NCI-H774 (cell line): Measurements from ENCODE around the gene MALRD1.

ENCODE experiments used
- DNase-seq: peaks from one replicate; lab custom pipeline; 2025; lab: John Stamatoyannopoulos, UW

Gene MALRD1

GRCh38 chr10:19373988-19374387 lies 325.4 kb downstream of the MALRD1 start:
- no peak for DNase-seq

DNA sequence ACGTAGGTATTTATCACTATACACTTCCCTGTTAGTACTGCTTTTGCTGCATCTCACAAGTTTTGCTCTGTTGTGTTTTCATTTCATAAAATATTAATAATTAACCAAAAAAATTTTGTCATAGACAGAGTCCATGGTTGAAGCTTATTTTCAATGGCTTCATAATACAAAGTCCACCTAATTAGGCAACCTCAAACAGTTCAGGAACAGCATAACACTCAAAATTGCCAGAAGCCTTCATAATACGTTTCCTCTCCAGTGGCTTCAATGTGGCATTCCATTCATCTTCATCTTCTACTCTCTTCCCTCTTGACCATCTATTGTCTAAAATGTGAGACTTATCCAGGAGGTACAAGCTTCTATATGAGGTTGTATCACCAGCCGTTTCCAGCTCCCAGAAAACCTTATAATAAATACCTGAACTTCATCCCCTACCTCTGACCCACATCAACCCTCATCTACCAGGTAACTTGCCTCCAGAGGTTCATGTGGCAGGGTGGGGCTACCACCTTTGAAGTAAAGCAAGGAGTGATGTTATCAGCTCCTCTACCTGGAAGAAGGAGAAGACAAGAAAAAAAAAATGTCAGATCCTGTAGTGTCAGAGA lies 337.3 kb downstream of the MALRD1 start:
- DNase-seq: no peak

DNA sequence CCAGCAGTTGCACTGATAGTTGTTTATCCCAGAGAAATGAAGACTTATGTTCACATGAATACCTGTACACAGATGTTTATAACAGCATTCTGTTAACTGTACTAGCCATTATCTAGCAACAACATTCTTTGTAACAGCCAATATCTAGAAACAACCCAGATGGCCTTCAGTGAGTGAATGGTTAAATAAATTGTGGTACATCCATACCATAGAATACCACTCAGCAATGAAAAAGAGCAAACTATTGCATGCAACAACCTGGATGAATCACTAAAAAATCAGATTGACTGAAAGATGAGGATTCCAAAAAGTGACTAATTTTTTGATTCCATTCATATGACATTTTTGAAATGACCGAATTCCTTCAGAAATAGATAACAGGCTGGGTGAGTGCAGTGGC lies 360.3 kb downstream of the MALRD1 start:
- DNase-seq: no peak

DNA sequence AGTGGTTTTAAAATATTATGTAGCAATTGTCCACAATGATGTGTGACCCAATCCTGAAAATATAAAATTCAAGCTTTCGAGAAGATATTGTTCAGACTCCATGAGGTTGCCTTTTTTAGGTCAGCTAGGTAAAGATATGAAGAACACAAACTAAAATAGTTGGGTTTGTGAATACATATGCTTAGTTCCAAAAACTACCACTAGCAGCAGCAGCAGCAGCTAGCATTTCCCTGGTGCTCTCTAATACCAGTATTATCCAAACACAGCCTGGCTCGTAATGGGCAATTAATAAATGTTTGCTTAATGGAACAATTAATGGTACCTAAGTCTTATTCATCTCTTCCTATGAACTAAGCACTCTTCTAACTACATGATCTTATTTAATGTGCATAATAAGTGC lies 362.5 kb downstream of the MALRD1 start:
- no peak for DNase-seq

GRCh38 chr10:19412531-19412930 lies 363.9 kb downstream of the MALRD1 start:
- no peak for DNase-seq

DNA sequence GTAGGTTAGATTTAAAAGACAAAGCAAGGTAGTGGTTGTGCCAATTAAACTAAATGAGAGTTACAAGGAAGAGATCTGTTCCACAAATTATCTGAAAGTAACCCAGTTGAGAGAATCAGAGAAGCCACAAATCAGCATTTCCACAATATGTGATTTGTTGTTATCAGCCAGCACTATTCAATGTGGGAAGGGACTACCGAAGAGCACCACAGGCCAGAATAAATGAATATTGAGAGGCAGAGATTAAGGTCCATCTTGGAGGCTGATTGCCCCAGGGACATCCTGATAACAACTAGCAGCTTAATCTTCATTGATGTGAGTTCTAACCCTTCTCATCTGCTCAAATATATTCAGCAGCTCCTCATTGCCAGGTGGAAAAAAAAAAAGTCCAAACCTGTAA lies 367.6 kb downstream of the MALRD1 start:
- DNase-seq: no peak

- no peak for DNase-seq
These were observed 369.1 kb downstream of the MALRD1 start for GRCh38 chr10:19417740-19418139.

- DNase-seq: no peak
These were observed 373.1 kb downstream of the MALRD1 start for GRCh38 chr10:19421674-19422073.

GRCh38 chr10:19426034-19426433 lies 377.4 kb downstream of the MALRD1 start:
- no peak for DNase-seq

- DNase-seq: no peak
These were observed 383.2 kb downstream of the MALRD1 start for GRCh38 chr10:19431622-19432351.

DNA sequence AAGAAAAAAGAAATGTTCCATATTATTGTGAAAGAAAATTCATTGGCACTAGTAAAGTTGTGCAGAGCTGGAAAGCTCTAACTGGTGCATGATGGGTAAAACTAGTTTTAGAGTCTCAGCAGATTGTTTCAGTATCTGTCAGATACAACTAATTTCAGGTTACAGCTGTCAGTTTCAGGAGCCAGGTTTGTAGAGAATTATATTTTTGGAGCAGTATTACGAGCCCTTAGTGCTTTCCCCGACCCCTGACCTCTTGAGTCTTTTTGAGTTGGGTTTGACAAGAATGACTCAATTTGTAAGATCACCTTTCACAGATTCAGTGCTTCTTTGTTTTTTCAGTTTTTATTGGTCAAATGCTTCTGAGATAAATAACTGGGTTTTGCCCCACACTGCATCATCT lies 401.3 kb downstream of the MALRD1 start:
- no peak for DNase-seq

DNA sequence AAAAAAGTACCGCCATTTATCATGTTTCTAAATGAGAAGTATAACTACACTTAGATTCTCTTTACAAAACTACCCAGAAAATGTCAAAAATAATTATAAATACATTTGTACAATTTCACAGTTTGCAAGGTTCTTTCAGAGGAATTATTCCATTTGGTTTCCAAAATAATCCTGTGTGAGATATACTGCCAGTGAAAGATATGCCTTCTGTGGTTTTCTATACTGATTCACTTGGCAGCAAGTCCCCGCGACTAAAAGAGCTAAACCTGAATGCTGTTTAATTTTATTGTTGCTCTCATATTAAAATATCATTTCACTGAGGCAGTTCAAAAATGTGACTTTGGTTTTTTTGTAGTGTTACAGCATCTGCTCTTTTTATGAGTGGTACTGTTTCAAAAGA lies 402.8 kb downstream of the MALRD1 start:
- no peak for DNase-seq

GRCh38 chr10:19451937-19452336 lies 403.3 kb downstream of the MALRD1 start:
- no peak for DNase-seq

DNA sequence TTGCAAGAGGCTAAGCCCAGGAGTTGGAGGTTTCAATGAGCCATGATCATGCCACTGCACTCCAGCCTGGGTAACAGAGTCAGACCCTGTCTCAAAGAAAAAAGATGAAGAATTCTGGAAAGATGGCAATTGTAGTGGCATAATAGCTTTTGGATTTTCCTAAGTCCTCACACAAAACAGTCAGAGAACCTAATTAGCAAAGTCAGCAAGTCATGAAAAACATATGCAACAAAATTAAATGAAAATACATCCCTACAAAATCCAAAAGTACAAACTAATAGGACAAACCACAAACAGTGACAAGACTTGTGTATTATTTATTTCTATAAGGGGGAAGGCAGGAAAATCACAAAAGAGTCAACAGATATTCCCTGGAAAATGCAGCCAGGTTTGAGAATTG lies 405.4 kb downstream of the MALRD1 start:
- DNase-seq: no peak

DNA sequence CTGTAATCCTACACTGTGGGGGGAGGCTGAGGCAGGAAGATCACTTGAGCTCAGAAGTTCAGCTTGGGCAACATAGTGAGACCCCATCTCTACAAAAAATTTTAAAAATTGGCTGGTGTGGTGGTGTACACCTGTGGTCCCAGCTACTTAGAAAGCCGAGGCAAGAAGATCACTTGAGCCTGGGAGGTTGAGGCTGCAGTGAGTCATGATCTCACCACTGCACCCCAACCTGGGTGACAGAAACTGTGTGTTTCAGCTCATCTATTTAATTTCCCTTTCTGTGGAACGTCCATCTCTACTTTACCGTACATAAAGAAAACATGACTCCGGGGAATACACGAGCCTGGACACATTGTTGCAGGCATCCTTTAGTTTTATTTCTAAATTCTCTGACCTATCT lies 413.0 kb downstream of the MALRD1 start:
- no peak for DNase-seq

- no peak for DNase-seq
These were observed 418.1 kb downstream of the MALRD1 start for GRCh38 chr10:19466709-19467108.

DNA sequence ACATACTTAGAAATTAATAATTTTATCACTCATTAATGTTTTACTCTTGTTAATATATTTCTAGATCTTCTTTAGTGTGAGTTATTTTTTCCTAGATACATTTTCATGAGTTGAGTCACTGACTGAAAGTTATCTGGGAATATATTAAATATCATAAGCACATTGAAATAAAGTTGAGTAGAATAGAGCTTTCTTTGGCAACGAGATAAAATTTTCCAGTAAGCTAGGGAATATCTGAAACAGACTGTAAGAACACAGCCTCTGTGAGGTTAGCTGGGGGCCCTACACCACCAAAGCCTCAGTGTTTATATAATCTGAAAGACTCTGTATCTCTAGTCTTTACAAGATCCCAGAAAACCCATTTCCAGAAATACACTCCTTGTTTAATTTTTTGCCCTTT lies 419.8 kb downstream of the MALRD1 start:
- no peak for DNase-seq

DNA sequence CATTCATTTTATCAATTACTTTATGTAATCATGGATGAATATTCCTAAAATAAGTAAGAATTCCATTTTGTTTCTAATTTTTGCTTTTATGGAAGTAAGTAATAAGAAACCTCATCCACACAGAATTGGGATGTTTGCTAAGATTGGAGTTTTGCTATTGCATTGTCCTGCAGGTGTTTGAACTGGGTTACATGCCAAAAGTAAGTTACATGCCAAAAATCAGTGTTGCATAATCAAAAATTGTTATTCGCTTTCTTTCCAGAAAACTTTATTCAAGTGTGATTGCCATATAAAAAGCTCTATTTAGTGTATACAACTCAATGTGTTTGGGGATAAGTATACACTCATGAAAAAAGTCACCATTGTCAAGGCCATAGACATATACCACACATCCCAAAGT lies 420.9 kb downstream of the MALRD1 start:
- DNase-seq: no peak

DNA sequence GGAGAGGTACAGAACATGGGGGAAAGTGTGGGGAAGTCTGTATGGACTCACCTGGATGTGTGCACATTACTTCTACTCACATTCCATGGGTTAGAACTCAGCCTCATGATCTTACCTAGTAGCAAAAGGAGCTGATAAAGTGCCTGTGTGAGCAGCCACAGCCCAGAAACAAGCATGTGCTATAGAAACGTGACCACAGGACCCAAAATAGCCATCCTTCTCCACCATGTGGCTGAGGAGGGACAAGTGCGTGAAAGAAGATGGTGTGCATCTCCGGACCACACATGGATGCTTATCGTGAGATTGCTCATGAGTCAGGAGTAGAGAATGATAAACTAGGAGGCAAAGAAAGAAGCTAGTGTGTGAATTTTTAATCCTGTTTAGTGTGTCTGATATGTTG lies 431.3 kb downstream of the MALRD1 start:
- no peak for DNase-seq

DNA sequence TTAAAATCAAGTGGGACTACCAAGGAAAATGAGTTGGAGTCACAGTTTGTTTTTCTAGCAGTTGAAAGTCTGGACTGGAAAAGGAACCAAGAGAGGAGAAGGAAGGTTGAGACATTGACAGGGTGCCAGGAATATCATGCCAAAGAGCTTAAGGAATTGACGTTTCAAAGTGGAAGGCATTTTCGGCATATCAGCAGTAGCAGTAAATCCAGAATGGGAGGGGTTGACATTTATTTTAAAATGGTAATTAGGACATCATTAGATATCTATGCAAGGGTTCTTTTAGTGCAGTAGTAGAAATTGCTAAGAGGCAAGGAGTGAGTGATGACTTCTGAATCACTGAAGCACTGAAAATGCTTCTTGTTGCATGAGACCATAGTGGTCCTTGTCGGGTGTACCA lies 431.8 kb downstream of the MALRD1 start:
- DNase-seq: no peak

DNA sequence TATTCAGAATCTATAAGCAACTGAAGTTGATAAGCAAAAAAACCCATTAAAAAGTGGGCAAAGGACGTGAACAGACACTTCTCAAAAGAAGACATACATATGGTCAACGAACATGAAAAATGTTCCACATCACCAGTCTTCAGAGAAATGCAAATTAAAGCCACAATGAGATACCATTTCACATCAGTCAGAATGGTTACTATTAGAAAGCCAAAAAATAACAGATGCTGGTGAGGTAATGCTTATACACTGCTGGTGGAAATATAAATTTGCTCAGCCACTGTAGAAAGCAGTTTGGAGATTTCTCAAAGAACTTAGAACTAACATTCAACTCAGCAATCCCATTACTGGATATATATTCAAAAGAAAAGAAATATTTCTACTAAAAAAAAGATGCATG lies 434.8 kb downstream of the MALRD1 start:
- DNase-seq: no peak

GRCh38 chr10:19488592-19489280 lies 440.1 kb downstream of the MALRD1 start:
- DNase-seq: no peak

- DNase-seq: no peak
These were observed 442.6 kb downstream of the MALRD1 start for GRCh38 chr10:19491166-19491565.

GRCh38 chr10:19493917-19494316 lies 445.3 kb downstream of the MALRD1 start:
- no peak for DNase-seq
